Measurements from ENCODE around the gene PPA2. TPM values are rescaled to one million over a fixed set of nuclear protein-coding genes. Genes with fewer than 3 reads are reported as not detected.
"Not testable (repeated sequence)": the region's sequence is repeated elsewhere in the genome, so short reads cannot be mapped to it uniquely, and the experiment has no call there.

Gene PPA2
- total RNA-seq, result 72.7 TPM

GRCh38 chr4:105473324-105474098 is at the start of gene PPA2:
PPA2 (minus strand) TSS chr4:105474062; CDS start chr4:105474050, 12 bp downstream.
- DNase-seq, result peak; percentile 84

GRCh38 chr4:105520819-105521790 is 47.2 kb upstream of the PPA2 start:
- no peak for DNase-seq

GRCh38 chr4:105510245-105510644 is 36.4 kb upstream of the PPA2 start:
- DNase-seq, result no peak

GRCh38 chr4:105509714-105510113 is 35.9 kb upstream of the PPA2 start:
- no peak for DNase-seq

GRCh38 chr4:105509291-105509690 is 35.4 kb upstream of the PPA2 start:
- DNase-seq, result no peak

- no peak for DNase-seq
Observed at GRCh38 chr4:105504744-105505143, 30.9 kb upstream of the PPA2 start.

- DNase-seq, result no peak
Observed at GRCh38 chr4:105503484-105503883, 29.6 kb upstream of the PPA2 start.

GRCh38 chr4:105496899-105497298 is 23.0 kb upstream of the PPA2 start:
- DNase-seq, result no peak

- no peak for DNase-seq
Observed at GRCh38 chr4:105495667-105496066, 21.8 kb upstream of the PPA2 start.

- no peak for DNase-seq
Observed at GRCh38 chr4:105490523-105490922, 16.7 kb upstream of the PPA2 start.

GRCh38 chr4:105483840-105484239 is 10.0 kb upstream of the PPA2 start:
- DNase-seq, result no peak

GRCh38 chr4:105474099-105474518 is 247 bp upstream of the PPA2 start:
- DNase-seq, result no peak

- no peak for DNase-seq
Observed at GRCh38 chr4:105472871-105473323, 965 bp downstream of the PPA2 start.

- peak; percentile 51 for DNase-seq
Observed at GRCh38 chr4:105471566-105472176, 2.2 kb downstream of the PPA2 start.

- DNase-seq, result no peak
Observed at GRCh38 chr4:105470766-105471165, 3.1 kb downstream of the PPA2 start.

- no peak for DNase-seq
Observed at GRCh38 chr4:105469736-105470135, 4.1 kb downstream of the PPA2 start.

- no peak for DNase-seq
Observed at GRCh38 chr4:105466580-105466979, 7.3 kb downstream of the PPA2 start.

GRCh38 chr4:105464563-105464962 is 9.3 kb downstream of the PPA2 start:
- not testable (repeated sequence) for DNase-seq

GRCh38 chr4:105462576-105462975 is 11.3 kb downstream of the PPA2 start:
- no peak for DNase-seq

GRCh38 chr4:105461621-105462382 is 12.1 kb downstream of the PPA2 start:
- no peak for DNase-seq

- DNase-seq, result no peak
Observed at GRCh38 chr4:105461221-105461620, 12.6 kb downstream of the PPA2 start.

GRCh38 chr4:105460306-105460705 is 13.6 kb downstream of the PPA2 start:
- DNase-seq, result no peak
